ENCODE measurements around the gene CYP2B6. TPM values are rescaled to one million over a fixed set of nuclear protein-coding genes. Genes with fewer than 3 reads are reported as not detected.
"Not testable (repeated sequence)": the region's sequence is repeated elsewhere in the genome, so short reads cannot be mapped to it uniquely, and the experiment has no call there.

CYP2B6 gene
- total RNA-seq, 1 experiment from 2014 or later, result not detected

- no peaks in the 10 kb centered on the region for H3K27me3 ChIP-seq (replicated peaks)
- H3K4me3 ChIP-seq, result no peak overlapping the region
- no peaks in the 10 kb centered on the region for H3K4me1 ChIP-seq (replicated peaks)
- no peak overlapping the region for H3K27ac ChIP-seq
- no peaks in the 10 kb centered on the region for H3K36me3 ChIP-seq
- no peak for DNase-seq (ENCODE audit: low read depth in 1 of 2, low spot score in 2 of 2)
- no peaks in the 10 kb centered on the region for H3K9me3 ChIP-seq (replicated peaks)
Observed at GRCh38 chr19:41001243-41001971, 10.3 kb downstream of the CYP2B6 start.

- not testable (repeated sequence) for H3K4me1 ChIP-seq (replicated peaks); DNase-seq (ENCODE audit: low read depth in 1 of 2, low spot score in 2 of 2); H3K4me3 ChIP-seq; H3K27ac ChIP-seq; H3K36me3 ChIP-seq; H3K27me3 ChIP-seq (replicated peaks); H3K9me3 ChIP-seq (replicated peaks)
Observed at GRCh38 chr19:41003656-41004055, 12.6 kb downstream of the CYP2B6 start.

GRCh38 chr19:41009700-41010235 is 18.7 kb downstream of the CYP2B6 start:
- Histone ChIP-seq H3K4me3 (no peak overlapping the region), H3K9me3 (replicated peaks) (no peaks in the 10 kb centered on the region), H3K27ac (no peak overlapping the region), H3K4me1 (replicated peaks) (no peaks in the 10 kb centered on the region), H3K27me3 (replicated peaks) (0 out of 2 replicates have a peak, but pooled peaks cover 5% of the 10 kb centered on the region), H3K36me3 (no peaks in the 10 kb centered on the region)
- DNase-seq (ENCODE audit: low read depth in 1 of 2, low spot score in 2 of 2), result no peak

- Histone ChIP-seq H3K27me3 (replicated peaks) (no peaks in the 10 kb centered on the region), H3K36me3 (no peaks in the 10 kb centered on the region), H3K4me1 (replicated peaks) (no peaks in the 10 kb centered on the region), H3K27ac (no peak overlapping the region), H3K4me3 (no peak overlapping the region), H3K9me3 (replicated peaks) (no peaks in the 10 kb centered on the region)
- no peak for DNase-seq (ENCODE audit: low read depth in 1 of 2, low spot score in 2 of 2)
Observed at GRCh38 chr19:41013359-41013758, 22.3 kb downstream of the CYP2B6 start.

DNA sequence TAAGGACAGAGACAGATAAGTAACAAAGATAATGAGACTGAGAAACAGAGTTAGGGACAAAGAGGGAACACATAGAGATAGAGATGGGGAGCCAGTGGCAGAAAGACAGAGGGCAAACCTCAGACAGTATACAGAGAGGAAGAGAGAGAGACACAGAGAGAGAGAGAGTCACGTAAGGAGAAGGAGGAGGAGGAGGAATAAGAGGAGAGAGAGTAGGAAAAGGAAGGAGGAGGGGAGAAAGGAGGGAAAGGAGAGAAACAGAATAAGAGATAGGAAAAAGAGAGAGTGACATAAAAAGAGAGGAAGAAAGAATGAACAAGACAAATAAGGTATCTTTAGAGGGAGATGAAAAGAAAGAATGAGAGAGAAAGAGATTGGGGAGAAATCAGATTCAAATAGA is 23.6 kb downstream of the CYP2B6 start:
- H3K27me3 ChIP-seq (replicated peaks), result peaks cover 3% of the 10 kb centered on the region
- no peak overlapping the region for H3K27ac ChIP-seq
- no peaks in the 10 kb centered on the region for H3K9me3 ChIP-seq (replicated peaks)
- DNase-seq (ENCODE audit: low read depth in 1 of 2, low spot score in 2 of 2), result no peak
- H3K4me3 ChIP-seq, result no peak overlapping the region
- H3K4me1 ChIP-seq (replicated peaks), result no peaks in the 10 kb centered on the region
- H3K36me3 ChIP-seq, result no peaks in the 10 kb centered on the region

DNA sequence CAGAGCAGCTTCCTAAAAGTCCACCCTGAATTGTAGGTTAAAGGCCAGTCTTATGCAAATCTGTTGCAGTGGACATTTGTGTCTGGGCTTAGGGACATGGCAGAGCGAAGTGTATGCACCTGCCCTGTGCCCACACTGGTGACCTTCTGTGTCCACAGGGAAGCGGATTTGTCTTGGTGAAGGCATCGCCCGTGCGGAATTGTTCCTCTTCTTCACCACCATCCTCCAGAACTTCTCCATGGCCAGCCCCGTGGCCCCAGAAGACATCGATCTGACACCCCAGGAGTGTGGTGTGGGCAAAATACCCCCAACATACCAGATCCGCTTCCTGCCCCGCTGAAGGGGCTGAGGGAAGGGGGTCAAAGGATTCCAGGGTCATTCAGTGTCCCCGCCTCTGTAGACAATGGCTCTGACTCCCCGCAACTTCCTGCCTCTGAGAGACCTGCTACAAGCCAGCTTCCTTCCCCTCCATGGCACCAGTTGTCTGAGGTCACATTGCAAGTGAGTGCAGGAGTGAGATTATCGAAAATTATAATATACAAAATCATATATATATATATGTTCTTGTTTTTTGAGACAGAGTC is 25.5 kb downstream of the CYP2B6 start:
- no peak for DNase-seq (ENCODE audit: low read depth in 1 of 2, low spot score in 2 of 2)

GRCh38 chr19:41018736-41019290 is 27.7 kb downstream of the CYP2B6 start:
- no peaks in the 10 kb centered on the region for H3K9me3 ChIP-seq (replicated peaks)
- H3K27ac ChIP-seq, result no peak overlapping the region
- no peaks in the 10 kb centered on the region for H3K36me3 ChIP-seq
- H3K4me1 ChIP-seq (replicated peaks), result no peaks in the 10 kb centered on the region
- peaks cover 19% of the 10 kb centered on the region for H3K27me3 ChIP-seq (replicated peaks)
- no peak for DNase-seq (ENCODE audit: low read depth in 1 of 2, low spot score in 2 of 2)
- no peak overlapping the region for H3K4me3 ChIP-seq

More for the DNA sequence above, 25.5 kb downstream of the CYP2B6 start:
- Histone ChIP-seq H3K36me3 (no peaks in the 10 kb centered on the region), H3K9me3 (replicated peaks) (no peaks in the 10 kb centered on the region), H3K27me3 (replicated peaks) (peaks cover 14% of the 10 kb centered on the region), H3K27ac (no peak overlapping the region), H3K4me1 (replicated peaks) (no peaks in the 10 kb centered on the region), H3K4me3 (no peak overlapping the region)

- peaks cover 19% of the 10 kb centered on the region for H3K27me3 ChIP-seq (replicated peaks)
- no peaks in the 10 kb centered on the region for H3K4me1 ChIP-seq (replicated peaks)
- DNase-seq (ENCODE audit: low read depth in 1 of 2, low spot score in 2 of 2), result no peak
- H3K27ac ChIP-seq, result no peak overlapping the region
- H3K9me3 ChIP-seq (replicated peaks), result no peaks in the 10 kb centered on the region
- no peak overlapping the region for H3K4me3 ChIP-seq
- H3K36me3 ChIP-seq, result no peaks in the 10 kb centered on the region
Observed at GRCh38 chr19:41019346-41019745, 28.3 kb downstream of the CYP2B6 start.

DNA sequence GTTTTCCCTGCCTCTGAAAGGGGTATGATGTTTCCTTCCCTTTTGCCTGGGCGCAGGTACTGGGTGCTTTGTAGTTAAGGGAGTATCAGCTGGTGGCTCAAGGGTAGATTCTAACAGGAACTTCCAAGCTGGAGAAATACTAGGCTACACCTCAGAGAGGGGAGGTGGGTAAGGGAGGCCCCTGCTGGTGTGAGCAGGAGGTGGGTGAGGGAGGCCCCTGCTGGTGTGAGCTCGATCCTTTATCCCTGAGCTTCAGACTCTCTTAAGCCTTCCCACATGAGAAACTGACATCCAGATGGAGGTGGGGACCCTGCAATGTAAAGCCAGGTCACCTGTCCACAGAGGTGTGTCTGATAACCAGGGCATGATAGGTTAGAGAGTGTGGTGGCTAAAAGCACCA is 32.1 kb downstream of the CYP2B6 start:
- H3K9me3 ChIP-seq (replicated peaks), result no peaks in the 10 kb centered on the region
- H3K4me3 ChIP-seq, result no peak overlapping the region
- peaks cover 34% of the 10 kb centered on the region for H3K27me3 ChIP-seq (replicated peaks)
- H3K27ac ChIP-seq, result no peak overlapping the region
- no peaks in the 10 kb centered on the region for H3K4me1 ChIP-seq (replicated peaks)
- no peaks in the 10 kb centered on the region for H3K36me3 ChIP-seq
- no peak for DNase-seq (ENCODE audit: low read depth in 1 of 2, low spot score in 2 of 2)

DNA sequence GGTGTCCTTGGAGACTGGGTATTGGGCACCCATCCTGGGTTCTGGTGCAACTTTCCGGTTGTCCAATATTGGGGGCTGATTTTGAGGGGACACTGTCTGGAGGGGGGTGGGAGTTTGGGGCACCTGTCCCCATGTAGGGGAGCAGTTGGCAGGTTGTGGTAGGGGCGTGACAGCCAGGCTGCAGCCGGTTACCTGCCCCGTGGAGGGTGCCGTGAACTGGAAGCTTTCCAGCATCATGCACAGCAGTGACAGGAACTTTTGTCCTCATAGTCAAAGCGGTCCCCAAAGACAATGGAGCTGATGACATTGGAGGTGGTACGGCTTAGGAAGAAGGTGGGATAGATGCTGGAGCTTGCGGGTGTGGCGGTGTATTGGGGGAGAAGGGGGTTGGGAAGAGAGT is 34.3 kb downstream of the CYP2B6 start:
- DNase-seq (ENCODE audit: low read depth in 1 of 2, low spot score in 2 of 2), result no peak
- Histone ChIP-seq H3K4me3 (no peak overlapping the region), H3K36me3 (no peaks in the 10 kb centered on the region), H3K27ac (no peak overlapping the region), H3K27me3 (replicated peaks) (peaks cover 26% of the 10 kb centered on the region), H3K4me1 (replicated peaks) (no peaks in the 10 kb centered on the region), H3K9me3 (replicated peaks) (no peaks in the 10 kb centered on the region)

DNA sequence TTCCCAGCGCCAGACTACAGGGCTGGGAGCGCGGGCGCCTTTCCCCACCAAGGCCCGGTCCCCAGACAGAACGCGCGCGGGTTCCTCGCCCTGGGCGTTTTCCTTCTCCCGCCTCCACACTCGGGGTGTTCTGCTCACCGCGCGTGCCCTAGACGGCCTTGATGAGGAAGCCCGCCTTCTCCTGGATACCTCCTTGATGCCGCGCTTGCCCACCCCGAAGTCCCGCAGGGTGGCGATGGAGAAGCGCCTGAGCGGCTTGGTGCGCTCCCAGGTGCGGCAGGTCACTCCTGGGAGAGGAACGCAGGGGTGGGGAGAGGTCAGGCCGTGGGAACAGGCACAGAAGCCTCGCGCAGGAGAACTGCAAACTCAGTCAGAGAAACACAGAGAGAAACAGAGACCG is 34.8 kb downstream of the CYP2B6 start:
- no peaks in the 10 kb centered on the region for H3K9me3 ChIP-seq (replicated peaks)
- H3K27ac ChIP-seq, result no peak overlapping the region

DNA sequence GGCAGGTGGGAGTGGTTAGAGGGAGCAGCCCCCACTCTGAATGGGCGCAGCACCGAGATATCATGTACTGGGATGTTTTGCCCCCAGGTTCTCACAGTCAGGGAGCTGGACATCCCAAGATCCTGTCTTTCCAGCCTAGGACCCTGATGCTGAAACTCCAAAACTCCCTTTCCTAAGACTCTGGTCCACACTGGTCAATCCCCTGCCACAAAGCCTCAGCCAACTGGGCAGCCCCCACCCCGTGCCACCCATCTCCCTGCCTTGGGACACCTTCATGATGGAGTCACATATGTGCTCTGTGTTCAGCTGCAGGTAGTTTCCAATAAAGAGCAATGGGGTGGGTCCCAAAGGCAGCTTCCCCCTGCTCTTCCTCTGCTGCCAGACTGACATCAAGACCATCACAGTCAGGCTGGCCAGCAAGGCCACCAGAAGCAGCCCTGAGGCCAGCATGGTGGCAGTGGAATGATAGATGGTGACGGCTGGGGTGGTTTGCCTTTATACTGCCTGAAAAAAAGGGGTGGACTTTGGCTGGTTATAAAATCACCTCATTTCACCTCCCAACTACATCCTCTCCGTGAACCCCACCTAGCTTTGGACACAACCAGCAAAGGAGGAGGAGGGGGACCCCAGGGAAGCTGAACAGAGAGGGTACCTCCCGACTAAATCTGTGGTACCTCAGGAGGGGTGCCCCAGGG is 36.3 kb downstream of the CYP2B6 start:
- H3K9me3 ChIP-seq (replicated peaks), result no peaks in the 10 kb centered on the region
- no peaks in the 10 kb centered on the region for H3K36me3 ChIP-seq
- no peak overlapping the region for H3K27ac ChIP-seq
- peaks cover 15% of the 10 kb centered on the region; the same call in 1 of the 2 replicates for H3K27me3 ChIP-seq (replicated peaks)
- H3K4me1 ChIP-seq (replicated peaks), result no peaks in the 10 kb centered on the region
- H3K4me3 ChIP-seq, result no peak overlapping the region
- no peak for DNase-seq (ENCODE audit: low read depth in 1 of 2, low spot score in 2 of 2)

More for the DNA sequence above, 34.8 kb downstream of the CYP2B6 start:
- DNase-seq (ENCODE audit: low read depth in 1 of 2, low spot score in 2 of 2), result no peak
- Histone ChIP-seq H3K4me3 (no peak overlapping the region), H3K36me3 (no peaks in the 10 kb centered on the region), H3K4me1 (replicated peaks) (no peaks in the 10 kb centered on the region), H3K27me3 (replicated peaks) (peaks cover 21% of the 10 kb centered on the region)

DNA sequence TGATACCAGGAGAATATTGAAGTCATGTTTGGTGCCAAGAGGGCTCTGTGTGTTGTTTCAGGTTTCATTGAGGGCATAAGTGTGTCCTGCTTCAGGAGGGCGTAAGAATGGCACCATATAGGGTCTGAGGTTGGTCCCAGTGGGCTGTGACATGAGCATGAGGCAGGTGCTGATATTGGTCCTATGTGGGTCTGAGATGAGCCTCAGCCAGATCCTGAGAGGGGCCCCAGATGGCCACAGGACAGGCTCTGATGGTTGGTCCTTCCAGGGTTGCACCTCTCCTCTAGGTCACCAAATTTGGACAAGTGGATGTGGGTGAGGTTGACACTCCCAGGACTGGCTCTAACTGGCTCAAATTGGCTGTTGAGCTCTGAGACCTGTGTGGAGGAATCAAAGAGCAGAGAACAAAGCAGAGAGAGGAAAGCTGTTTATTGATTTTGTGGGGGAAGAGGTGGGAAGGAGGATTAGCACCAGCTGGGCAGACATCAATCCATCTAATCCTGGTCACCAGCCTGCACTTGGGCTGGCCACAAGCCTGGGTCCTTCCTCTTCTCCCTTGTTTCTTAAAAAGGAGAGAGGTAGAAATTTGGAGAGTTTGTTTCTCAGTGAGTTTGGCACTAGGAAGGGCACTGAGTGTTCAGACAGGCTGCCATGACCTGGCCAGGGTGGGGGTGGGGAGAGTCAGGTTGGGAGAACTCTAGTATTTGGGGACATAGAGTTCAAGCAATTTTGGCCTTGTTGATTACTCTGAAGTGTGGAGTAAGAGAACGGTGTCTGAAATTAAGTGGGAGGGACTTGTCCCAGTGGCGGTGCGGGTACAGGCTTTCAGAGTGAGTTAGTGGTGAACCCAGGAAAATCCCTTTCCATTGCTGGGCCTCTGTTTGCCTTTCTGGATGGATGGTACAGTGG is 38.7 kb downstream of the CYP2B6 start:
- Histone ChIP-seq H3K9me3 (replicated peaks) (no peaks in the 10 kb centered on the region), H3K4me1 (replicated peaks) (no peaks in the 10 kb centered on the region), H3K36me3 (no peaks in the 10 kb centered on the region), H3K27me3 (replicated peaks) (peaks cover 13% of the 10 kb centered on the region; the same call in 1 of the 2 replicates), H3K4me3 (no peak overlapping the region), H3K27ac (no peak overlapping the region)
- DNase-seq (ENCODE audit: low read depth in 1 of 2, low spot score in 2 of 2), result no peak

Measured in SJSA1 (cell line).